Activated CD4-positive, CD25-positive, alpha-beta regulatory T cell treated with anti-CD3 and anti-CD28 coated beads, Interleukin-2, amount 50 U/mL, for 16 hours (primary cell): ENCODE data around the gene LSP1.

Experiments used
- DNase-seq: peaks from one replicate; pipeline ENCODE4 v3.0.0-alpha.2; 2020; ENCODE audit warnings: low read depth, low spot score

Gene LSP1

GRCh38 chr11:1836011-1836945, 16.6 kb upstream of the LSP1 start:
- no peak for DNase-seq

- peak; percentile 64 for DNase-seq
Measured at GRCh38 chr11:1837171-1838076, 15.5 kb upstream of the LSP1 start.

DNA sequence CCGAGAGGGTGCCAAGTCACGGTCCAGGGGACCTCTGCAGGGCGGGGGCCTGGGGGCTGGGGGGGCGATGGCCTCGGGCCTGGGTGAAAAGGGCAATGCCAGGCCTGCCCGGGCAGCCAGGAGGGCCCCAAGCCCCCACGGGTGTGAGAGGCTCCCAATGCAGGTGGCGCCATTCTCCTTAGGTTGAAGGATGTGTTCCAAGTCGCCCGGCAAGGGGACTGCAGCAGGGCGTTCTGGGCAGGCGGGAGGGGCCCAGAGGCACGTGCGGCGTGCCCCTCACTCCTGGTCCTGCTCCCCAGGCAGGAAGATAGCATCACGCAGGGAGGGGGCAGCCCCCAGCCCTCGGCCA, 14.8 kb upstream of the LSP1 start:
- no peak for DNase-seq

GRCh38 chr11:1838426-1839144, 14.3 kb upstream of the LSP1 start, which contains the start of gene TNNI2:
Gene TNNI2 (plus strand): TSS chr11:1838981. CDS start chr11:1839697, 716 bp downstream.
- DNase-seq = no peak

GRCh38 chr11:1839204-1839923, 13.5 kb upstream of the LSP1 start:
- DNase-seq = no peak

DNA sequence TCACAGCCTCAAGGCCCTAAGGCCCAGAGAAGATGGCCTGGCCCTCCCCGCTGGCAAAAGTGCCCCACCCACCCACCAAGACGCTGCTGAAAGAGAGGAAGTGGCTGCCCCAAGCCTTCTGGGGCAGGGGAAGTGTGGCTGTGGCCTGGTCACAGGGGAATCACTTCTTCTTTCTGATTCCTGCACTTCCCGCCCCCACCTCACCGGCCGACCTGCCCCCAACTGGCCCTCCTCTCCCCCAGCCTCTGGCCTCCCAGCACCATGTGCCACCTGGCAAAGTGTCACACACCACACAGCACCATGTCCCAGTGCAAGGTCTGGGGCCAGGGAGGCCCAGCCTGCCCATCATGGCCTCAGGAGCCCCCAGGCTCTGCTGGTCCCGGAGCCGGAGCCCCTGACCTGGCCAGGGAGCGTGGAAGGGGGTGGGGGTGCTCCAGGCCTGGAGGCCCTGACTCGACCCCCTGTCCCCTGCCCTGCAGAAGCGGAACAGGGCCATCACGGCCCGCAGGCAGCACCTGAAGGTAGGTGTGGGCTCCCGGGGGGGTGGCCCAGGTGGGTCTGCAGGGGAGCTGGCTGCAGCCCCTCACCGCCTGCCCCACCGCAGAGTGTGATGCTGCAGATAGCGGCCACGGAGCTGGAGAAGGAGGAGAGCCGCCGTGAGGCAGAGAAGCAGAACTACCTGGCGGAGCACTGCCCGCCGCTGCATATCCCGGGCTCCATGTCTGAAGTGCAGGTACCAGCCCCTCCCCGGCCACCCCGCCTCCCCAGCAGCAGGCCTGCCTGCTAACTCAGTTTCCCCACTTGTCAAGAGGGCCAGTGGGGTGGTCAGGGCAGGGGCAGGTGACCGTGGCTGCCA, 12.7 kb upstream of the LSP1 start:
- no peak for DNase-seq

DNA sequence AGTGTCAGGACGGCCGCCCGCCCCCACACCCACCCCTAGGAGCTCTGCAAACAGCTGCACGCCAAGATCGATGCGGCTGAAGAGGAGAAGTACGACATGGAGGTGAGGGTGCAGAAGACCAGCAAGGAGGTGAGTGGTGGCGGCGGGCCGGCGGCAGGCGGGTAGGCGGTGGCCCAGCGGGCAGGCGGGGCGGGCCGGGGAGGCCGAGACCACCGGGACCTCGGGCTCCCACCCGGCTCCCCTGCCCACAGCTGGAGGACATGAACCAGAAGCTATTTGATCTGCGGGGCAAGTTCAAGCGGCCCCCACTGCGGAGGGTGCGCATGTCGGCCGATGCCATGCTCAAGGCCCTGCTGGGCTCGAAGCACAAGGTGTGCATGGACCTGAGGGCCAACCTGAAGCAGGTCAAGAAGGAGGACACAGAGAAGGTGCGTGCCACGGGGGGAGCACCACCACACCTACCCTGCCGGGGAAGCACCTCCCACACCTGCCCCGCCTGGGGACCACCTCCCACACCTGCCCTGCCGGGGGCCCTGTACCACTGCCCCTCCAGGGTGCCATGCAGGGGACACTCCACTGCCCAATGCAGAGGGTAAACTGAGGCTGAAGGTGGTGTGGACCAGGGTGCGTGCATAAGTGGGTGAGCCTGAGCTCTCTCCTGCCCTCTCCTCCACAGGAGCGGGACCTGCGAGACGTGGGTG, 12.0 kb upstream of the LSP1 start:
- DNase-seq = no peak

DNA sequence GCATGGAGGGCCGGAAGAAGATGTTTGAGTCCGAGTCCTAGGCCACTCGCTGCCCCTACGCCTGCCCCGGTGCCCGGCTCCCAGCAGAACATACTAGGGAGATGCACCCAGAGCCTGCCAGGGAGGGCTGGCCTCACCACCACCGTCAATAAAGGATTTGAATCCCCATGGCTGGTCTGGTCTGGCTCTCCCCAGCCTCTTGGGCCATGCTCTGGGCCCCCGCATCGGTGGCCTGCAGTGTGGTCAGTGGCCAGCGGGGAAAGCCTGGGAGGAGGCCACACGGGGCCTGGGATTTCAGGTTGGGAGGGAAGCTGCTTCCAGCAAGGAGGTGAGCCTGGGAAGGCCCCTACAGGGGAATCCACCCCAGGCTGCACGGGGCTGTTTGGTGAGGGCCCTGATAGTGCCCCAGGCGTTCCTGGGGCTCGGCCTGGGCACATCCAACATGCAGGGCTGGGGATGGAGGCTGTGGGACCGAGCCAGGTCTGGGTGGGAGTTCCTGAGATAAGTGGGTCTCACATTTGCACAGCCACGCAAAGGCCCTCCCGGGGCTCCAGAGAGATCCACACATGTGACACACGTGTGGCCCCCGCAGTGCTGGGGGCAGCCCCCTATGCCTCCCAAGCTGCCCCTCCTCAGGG, 11.3 kb upstream of the LSP1 start:
- no peak for DNase-seq

- DNase-seq = no peak
Measured at GRCh38 chr11:1842149-1843097, 10.5 kb upstream of the LSP1 start.

GRCh38 chr11:1843098-1843473, 9.8 kb upstream of the LSP1 start:
- DNase-seq = no peak

DNA sequence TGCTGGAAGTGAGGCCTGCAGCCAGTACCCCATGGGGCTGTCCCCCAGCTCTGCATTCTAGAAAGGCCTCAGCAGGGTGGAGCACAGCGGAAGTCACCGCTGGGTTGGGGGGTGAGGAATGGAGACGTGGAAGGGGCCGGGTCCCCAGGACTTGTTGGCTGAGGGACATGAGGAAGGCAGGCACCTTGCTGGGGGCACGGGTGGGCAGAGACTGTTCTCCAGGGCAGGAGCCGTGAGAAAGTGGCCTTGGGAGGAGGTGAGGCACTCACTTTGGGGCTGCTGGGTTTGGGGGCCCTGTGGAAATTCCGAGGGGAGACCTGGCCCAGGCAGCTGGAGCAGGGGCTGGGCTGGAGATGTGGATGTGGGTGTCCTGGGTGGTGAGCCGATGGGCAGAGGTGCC, 9.1 kb upstream of the LSP1 start:
- DNase-seq = no peak

DNA sequence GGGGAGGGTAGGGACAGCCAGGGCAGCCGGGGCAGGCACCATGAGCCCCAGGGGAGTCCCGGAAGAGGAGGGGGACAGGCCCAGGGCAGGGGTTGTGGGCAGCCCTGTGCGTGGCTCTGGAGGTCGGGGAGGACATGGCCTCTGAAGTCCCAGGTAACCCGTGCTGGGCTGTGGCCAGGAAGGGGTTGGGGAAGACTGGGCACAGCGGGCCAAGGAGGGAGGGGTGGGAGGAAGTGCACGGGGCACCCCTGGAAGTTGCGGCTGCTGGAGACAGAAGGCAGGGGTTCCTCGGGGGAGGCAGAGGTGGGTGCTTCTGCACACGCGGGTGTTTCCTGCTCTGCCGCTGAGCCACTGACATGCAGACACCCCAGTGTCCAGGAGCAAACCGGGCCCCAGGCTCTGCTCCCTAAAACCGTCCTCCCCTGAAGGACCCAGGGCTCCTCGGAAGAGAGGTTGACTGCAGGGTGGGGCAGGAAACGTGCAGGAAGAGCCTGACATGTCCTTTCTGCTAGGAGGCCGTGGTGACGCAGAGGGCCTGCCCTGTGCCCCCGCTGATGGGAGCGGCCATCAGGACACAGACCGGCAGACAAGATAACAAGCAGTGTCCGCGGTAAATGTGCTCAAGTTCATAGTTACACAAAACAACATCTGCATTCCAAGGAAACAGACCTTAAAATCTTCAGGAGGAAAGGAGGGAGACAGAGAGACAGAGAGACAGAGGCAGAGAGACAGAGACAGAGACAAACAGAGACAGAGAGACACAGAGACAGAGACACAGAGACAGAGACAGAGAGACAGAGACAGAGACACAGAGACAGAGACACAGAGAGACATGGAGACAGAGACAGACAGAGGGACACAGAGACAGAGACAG, 8.4 kb upstream of the LSP1 start:
- DNase-seq = no peak

DNA sequence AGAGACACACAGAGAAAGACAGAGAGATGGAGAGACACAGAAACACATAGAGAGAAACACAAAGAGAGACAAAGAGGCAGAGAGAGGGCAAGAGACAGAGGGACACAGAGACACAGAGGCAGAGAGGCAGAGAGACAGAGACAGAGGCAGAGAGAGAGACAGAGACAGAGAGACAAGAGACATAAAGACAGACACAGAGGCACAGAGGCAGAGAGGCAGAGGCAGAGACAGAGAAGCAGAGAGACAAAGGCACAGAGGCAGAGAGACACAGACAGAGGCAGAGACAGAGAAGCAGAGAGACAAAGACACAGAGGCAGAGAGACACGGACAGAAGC, 7.8 kb upstream of the LSP1 start:
- DNase-seq = no peak

DNA sequence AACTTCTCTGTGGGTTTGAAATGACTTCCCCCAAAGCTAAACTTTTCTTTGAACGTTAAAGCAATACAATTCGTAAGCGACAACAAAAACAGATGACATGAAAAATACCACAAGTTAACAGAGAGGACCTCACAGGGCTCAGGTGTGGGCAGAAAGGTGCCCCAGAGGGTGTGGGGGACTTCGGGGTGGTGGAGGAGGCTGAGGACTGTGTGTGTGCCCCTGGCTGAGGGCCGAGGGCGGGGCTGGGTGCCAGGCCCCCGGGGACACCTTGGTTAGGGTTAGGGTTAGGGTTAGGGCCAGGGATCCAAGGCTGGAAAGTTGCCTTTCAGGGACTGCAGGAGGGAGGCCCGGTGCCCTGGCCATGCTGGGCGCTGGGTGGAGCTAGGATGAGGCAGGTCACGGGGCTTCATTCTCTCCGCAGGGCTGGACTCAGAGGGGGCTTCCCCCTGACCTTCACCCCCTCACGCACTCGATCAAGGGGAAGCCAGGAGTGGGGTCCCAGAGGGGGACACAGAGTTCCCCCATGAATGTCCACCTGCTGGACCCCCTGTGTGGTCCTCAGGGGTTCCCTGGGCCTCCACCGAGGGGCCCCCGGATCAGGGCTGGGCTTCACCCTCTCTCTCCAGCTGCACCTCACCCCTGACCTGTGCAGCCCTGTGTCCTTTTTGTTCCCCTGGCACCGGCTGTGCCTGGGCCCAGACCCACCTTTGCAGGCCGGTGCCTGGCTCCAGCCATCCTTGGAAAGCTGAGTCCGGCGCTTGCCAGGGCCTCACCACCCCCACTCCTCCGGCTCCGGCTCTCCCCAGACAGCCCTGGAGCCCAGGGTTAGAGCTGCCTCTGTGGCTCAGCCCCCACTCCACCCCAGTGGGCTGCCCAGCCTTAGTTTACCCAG, 7.1 kb upstream of the LSP1 start:
- DNase-seq = no peak

DNA sequence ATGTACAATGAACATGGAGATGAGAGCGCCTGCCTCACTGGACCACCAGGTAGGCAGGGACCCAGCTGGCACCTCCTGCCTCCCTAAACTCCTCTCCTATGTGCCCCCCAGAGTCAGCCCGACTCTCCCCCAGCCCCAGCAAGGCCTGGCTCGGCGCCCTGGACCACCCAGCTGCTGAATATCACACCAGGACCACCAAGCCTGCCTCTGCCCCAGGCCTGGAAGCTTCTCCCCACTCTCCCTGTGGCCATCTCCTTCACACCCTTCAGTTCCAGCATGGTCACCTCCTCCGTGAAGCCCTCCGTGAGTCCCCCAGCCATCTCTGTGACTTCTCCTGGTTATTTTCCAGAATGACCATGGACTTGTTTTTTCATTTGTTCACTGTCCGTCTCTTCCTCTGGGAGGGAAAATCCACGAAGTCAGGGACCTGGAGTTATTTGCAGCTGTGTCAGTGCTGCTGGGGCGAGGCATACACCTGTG, 6.4 kb upstream of the LSP1 start:
- DNase-seq = no peak
